Posterior vena cava (tissue), 2 donors: ENCODE data around the gene METRNL. TPM values are rescaled to one million over a fixed set of nuclear protein-coding genes. Genes with fewer than 3 reads are reported as not detected.
A peak's percentile ranks its signal among the peaks of the same experiment; 100 is the strongest.
"Not testable (repeated sequence)": the region's sequence is repeated elsewhere in the genome, so short reads cannot be mapped to it uniquely, and the experiment has no call there.

Experiments used
- DNase-seq: peaks from one replicate; pipeline ENCODE4 v3.0.0-alpha.2; 2020; ENCODE audit warnings: low spot score
- intact Hi-C, 2 donors: fragments of 100-400 bp; cut with DNase I; formaldehyde crosslinking; loops; one replicate each; pipeline versions ENCODE4 v1.14.1 to v1.14.2; 2022 to 2023
- total RNA-seq, 2 donors: library from RNA; stranded (reverse); fragmentation: NEBNext Ultra II Directional; extraction: Animal tissue kit (Norgen Biotek cat#: 25700); gene quantifications; one replicate each; pipeline ENCODE4 v1.2.1, GENCODE V29; 2021
- donor health status: DM: yes; HTN: yes; CAD: no.
- donor health status: DM: yes; HTN: yes; CAD: no.

METRNL gene
- total RNA-seq, 2 donors from 2014 or later: 80.5 to 101 TPM

GRCh38 chr17:83050651-83051395 lies 28.6 kb upstream of the METRNL start:
- intact Hi-C loops: no loop called here
- DNase-seq: peak; percentile 86

GRCh38 chr17:83051396-83052240 lies 27.8 kb upstream of the METRNL start:
- intact Hi-C loops: no loop called here
- DNase-seq: peak; percentile 99

GRCh38 chr17:83052241-83052564 lies 27.2 kb upstream of the METRNL start:
- intact Hi-C loops: no loop called here
- no peak for DNase-seq

- peak; percentile 80 for DNase-seq
- intact Hi-C loops: no loop called here
Observed at GRCh38 chr17:83053021-83053681, 26.3 kb upstream of the METRNL start.

GRCh38 chr17:83053739-83054451 lies 25.5 kb upstream of the METRNL start:
- peak; percentile 89 for DNase-seq
- intact Hi-C loops: no loop called here

GRCh38 chr17:83054518-83055125 lies 24.8 kb upstream of the METRNL start:
- intact Hi-C loops: no loop called here
- peak; percentile 64 for DNase-seq

GRCh38 chr17:83055176-83055575 lies 24.2 kb upstream of the METRNL start:
- DNase-seq, intact Hi-C loops: not testable (repeated sequence)

GRCh38 chr17:83055911-83056582 lies 23.4 kb upstream of the METRNL start:
- intact Hi-C loops: no loop called here
- DNase-seq: peak; percentile 78

- intact Hi-C loops: no loop called here
- peak; percentile 73 for DNase-seq
Observed at GRCh38 chr17:83056583-83057396, 22.6 kb upstream of the METRNL start.

- intact Hi-C loops: no loop called here
Observed at GRCh38 chr17:83057397-83057761, 22.0 kb upstream of the METRNL start.

GRCh38 chr17:83057793-83058265 lies 21.6 kb upstream of the METRNL start:
- peak; percentile 82 for DNase-seq

More at GRCh38 chr17:83057397-83057761, 22.0 kb upstream of the METRNL start:
- DNase-seq: peak; percentile 74

GRCh38 chr17:83058266-83058798 lies 21.1 kb upstream of the METRNL start:
- no peak for DNase-seq
- intact Hi-C loops: no loop called here

More at GRCh38 chr17:83057793-83058265, 21.6 kb upstream of the METRNL start:
- intact Hi-C loops: no loop called here

GRCh38 chr17:83061586-83061985 lies 17.8 kb upstream of the METRNL start:
- intact Hi-C loops: no loop called here
- DNase-seq: no peak

GRCh38 chr17:83062011-83062817 lies 17.2 kb upstream of the METRNL start:
- DNase-seq: peak; percentile 79

GRCh38 chr17:83062818-83063671 lies 16.4 kb upstream of the METRNL start:
- intact Hi-C loops: no loop called here
- DNase-seq: peak; percentile 74

More at GRCh38 chr17:83062011-83062817, 17.2 kb upstream of the METRNL start:
- intact Hi-C loops: no loop called here
